GM12865 (cell line): ENCODE results near the gene PPP1R27.
A peak's percentile ranks its signal among the peaks of the same experiment; 100 is the strongest.

ENCODE experiments used
- DNase-seq: peaks from one replicate; pipeline ENCODE4 v3.0.0; 2010; ENCODE audit warnings: low read depth
- H3K4me3 ChIP-seq: 2 replicates; pipeline ENCODE4 v1.5.1; 2011; ENCODE audit warnings: mild to moderate bottlenecking, low read depth, low read length, control low read depth
- CTCF ChIP-seq: IDR thresholded peaks from 2 replicates; pipeline ENCODE4 v1.5.1; 2011; ENCODE audit warnings: low read length, control low read depth, low read depth, inconsistent platforms; ENCODE audit not compliant: insufficient read depth; ENCODE audit errors: missing control alignments

PPP1R27 gene

GRCh38 chr17:81808778-81809555, 25.9 kb downstream of the PPP1R27 start:
- peak; percentile 31 for TF ChIP-seq CTCF
- no peak for DNase-seq
- H3K4me3 ChIP-seq, result no peak overlapping the region

DNA sequence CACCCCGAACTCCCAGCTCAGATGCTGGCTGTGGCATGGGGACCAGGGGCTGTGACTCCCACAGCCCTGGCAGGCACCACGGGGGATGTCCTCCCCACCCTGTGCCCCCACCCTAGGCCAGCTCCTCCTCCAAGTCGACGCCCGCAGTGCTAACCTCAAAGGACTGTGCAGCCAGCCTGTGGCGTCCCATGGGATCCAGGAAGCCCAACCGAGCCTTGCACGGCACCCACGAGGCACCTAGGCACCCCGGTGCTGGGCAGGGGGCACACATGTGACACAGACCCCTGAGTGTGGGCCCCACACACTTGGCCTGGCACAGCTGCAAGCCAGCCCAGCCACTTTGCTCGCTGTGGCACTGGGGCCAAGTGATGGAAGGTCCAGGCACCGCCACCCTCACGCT, 27.0 kb downstream of the PPP1R27 start:
- no peak for TF ChIP-seq CTCF
- H3K4me3 ChIP-seq, result no peak overlapping the region

DNA sequence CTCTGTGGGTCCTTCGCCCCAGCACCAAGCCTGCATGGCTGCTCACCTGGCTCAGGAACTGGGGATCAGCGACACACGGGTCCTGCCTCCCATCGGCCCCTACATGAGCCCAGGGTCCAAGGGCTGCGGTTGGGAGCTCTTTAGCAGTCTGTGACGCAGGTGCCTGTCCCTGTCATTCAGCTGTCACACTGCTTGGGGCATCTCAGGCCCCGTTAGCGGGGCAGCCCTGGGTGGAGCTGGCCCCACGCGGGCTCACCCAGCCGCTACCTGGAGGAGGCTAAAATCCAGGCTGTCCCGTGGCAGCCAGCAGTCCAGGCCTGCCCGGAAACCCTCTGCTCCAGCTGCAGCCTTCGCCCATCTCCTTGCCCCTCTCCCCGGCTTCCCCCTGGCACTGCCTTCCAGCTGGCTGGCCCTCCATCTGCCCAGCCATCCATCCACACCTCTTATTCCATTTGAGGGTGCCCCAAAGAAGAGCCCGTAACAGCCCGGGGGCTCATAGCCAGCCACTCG, 27.6 kb downstream of the PPP1R27 start:
- TF ChIP-seq CTCF, result no peak
- no peak overlapping the region for H3K4me3 ChIP-seq
- DNase-seq, result no peak

More for the DNA sequence above, 27.0 kb downstream of the PPP1R27 start:
- DNase-seq, result no peak

- H3K4me3 ChIP-seq, result no peak overlapping the region
- DNase-seq, result no peak
Observed at GRCh38 chr17:81806461-81807209, 28.2 kb downstream of the PPP1R27 start.

DNA sequence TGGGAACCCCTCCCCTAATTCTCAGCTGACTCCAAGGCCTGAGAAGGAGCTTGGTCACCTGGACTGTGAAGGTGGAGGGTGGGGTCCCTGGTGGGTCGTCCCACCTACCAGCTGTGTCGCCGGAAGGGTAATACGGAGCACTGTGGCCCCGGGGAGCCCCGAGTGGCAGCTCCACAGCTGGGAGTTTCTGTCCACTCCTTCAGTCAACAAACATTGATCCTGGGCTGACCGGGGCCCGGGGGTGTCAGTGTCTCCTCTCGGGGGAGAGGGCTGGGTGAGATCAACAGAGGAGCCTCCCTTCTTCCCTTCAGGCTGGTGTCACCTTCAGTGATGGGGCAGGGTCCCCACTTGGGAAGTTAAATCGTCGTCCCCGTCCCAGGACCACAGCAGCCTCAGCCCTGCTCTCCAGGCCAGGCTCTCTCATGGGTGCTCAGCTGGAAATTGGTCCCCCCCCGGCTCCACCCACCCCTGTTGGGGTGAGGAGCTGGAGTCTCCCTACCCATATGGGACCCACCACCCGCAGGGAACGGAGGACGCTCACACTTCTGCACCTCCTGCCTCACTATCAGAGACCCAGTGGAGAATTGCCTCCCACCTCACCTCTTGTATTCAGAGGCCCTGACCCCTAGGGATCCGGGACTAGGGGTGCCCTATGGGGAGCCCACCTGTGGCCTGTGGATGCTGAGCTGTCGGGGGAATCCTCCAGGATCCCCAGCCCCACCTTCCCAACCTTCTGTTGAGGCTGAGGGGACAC, 29.0 kb downstream of the PPP1R27 start:
- no peak for DNase-seq
- no peak overlapping the region for H3K4me3 ChIP-seq
- no peak for TF ChIP-seq CTCF

More at GRCh38 chr17:81806461-81807209, 28.2 kb downstream of the PPP1R27 start:
- TF ChIP-seq CTCF, result no peak

DNA sequence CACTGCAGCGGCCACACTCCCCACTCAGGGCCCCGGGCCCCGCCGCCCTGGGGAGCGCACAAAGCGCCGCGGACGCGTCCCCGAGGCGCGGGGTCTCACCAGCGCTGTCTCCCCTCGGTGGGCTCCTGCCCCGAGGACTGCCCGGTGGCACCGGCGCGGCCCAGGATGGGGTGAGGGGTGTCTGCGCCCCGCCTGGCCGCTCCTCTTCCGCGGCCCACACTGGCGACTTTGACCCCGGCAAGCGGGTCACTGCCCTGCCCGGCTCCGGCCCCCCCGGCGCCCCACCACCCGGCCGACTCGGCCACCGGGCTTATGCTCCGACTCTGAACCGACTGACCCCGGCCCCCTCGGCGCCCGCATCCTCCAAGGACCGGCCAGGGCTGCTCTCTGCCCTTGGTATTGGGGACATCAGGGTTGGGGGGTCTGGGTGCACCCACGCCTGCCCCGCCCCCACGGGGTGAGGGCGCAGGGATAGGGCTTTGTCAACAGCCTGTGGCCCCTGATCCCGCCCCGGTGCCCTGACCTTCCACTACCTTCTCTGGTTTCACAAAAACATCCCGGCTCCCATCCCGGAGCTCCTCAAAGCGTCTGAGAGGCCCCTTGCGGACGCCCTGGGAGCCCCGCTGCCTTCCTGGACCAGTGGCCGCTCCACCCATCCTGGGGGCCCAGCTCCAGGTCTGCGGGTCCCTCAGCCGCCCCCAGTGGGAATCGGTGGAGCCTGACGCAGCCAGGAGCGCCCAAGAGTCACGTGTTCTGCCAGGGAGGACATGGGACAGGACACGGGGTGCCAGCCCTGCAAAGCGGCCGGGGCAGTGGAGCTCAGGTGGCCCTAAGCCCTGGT, 30.1 kb downstream of the PPP1R27 start:
- TF ChIP-seq CTCF, result no peak
- no peak for DNase-seq
- H3K4me3 ChIP-seq, result no peak overlapping the region
